ENCODE data around the gene ETV6.
A peak's percentile ranks its signal among the peaks of the same experiment; 100 is the strongest.

Gene ETV6

DNA sequence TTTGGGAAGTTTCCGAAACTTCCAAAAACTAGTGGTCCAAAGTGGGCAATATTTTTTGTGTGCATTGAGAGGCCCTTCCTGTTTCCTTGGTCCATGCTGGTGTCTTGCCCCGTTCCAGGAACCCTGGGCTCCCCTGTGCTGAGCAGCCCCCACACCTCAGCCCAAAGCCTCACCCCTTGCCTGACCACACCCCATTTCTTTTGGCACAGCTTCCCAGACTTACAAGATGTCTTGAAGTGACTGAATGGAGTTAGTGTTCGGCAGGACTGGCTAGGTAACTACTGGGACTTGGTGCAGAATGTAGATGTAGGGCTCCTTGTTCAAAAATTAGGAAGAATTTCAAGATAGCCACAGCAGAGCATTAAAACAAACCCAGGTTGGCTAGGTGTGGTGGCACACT lies 68.6 kb downstream of the ETV6 start:
- no peak for DNase-seq (ENCODE audit: low read depth)

GRCh38 chr12:11718768-11719253 lies 69.3 kb downstream of the ETV6 start:
- DNase-seq (ENCODE audit: low read depth) = peak; percentile 82

GRCh38 chr12:11719678-11720099 lies 70.2 kb downstream of the ETV6 start:
- DNase-seq (ENCODE audit: low read depth) = peak; percentile 97

DNA sequence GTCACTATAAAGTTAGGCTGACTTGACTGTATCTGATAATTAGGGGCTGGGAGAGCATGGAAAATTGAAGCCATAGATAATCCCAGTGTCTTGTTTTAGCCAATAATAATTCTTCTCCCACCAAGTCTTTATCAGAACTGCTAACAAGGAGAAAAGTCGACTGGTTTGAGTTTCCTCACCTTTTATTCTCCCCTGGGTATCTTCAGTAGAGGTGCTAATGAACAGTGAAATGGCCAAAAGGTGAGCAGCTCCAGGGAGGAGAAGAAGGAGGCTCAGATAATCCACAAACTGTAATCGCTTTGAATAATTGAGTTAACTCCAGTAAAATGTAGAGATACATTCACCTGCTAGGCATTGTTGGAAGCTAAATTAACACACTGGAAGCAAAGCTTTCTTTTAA lies 72.6 kb downstream of the ETV6 start:
- no peak for DNase-seq (ENCODE audit: low read depth)

- DNase-seq (ENCODE audit: low read depth) = no peak
Measured at GRCh38 chr12:11722578-11723138, 73.2 kb downstream of the ETV6 start.

DNA sequence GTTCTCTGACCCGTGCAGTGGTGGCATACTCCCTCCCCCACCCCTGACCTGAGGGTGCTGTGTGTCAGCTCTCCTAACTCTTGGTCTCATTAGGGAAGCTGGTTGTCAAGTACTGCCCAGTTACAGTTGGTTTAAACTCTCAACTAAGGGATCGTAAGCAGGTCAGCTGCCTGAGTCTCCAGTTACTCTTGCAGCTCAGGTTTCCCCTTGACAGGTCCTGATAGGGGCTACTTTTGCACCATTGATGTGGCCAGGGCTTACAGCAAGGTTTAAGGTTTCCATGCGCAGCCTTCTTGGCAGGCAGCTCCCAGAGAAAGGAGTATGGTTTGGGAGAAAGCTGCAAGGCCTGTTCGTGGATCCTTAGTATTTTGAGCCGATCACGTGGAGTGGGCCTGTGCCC lies 74.5 kb downstream of the ETV6 start:
- peak; percentile 63 for DNase-seq (ENCODE audit: low read depth)

- DNase-seq (ENCODE audit: low read depth) = peak; percentile 49
Measured at GRCh38 chr12:11724888-11725311, 75.4 kb downstream of the ETV6 start.

GRCh38 chr12:11725686-11726085 lies 76.2 kb downstream of the ETV6 start:
- peak; percentile 45 for DNase-seq (ENCODE audit: low read depth)

- no peak for DNase-seq (ENCODE audit: low read depth)
Measured at GRCh38 chr12:11726659-11727058, 77.2 kb downstream of the ETV6 start.

- DNase-seq (ENCODE audit: low read depth) = no peak
Measured at GRCh38 chr12:11727133-11727664, 77.7 kb downstream of the ETV6 start.

DNA sequence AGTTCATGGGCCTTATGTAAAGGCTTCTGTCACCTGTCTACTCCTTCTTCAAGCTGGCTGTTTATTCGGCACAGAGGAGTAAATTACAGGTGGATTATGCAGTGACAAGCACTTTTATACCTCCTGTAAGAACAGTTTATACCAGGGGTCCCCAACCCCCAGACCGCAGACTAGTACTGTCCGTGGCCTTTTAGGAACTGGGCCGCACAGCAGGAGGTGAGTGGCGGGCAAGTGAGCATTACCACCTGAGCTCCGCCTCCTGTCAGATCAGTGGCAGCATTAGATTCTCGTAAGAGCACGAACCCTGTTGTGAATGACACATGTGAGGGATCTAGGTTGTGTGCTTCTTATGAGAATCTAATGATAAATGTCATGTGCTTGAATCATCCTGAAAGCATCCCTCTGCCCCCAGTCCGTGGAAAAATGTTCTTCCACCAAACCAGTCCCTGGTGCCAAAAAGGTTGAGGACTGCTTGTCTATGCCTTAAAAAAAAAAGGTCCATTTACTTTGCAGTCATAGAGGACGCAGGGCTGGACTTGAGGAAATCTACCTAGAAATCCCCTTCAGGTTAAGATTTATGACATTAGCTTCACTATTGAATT lies 78.8 kb downstream of the ETV6 start:
- DNase-seq (ENCODE audit: low read depth) = peak; percentile 26

- no peak for DNase-seq (ENCODE audit: low read depth)
Measured at GRCh38 chr12:11729008-11729407, 79.5 kb downstream of the ETV6 start.

DNA sequence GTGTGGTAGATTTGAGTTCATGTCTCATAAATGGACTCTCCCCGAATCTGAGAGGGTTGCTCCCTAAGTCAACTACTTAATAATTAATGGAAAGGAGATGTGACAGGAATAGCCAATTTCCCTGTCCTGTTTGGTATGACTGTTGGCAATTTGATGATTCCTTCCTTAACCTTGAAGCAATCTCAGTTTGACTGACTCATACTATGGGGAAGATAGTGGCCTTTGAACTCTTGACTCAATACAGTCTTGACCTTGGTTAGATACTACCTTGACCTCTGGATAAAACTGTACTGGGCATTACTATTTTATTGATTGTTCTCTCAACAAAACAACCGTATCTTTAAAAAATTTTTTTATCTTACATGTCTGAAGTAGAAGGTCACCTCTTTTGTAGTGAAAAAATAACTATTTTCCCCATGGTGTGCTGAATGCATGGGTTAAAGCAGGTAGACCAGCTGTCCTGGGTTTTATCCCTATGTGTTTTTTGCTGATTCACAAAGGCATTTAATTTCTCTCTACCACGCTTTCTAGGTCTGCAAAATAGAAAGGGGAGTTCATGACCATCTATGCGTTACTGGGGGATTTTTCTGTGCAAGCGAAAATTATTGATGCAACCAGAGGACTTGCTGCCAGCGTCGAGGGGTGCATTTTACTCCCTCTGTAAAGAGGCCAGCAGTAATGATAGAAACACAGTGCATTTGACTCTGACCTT lies 80.1 kb downstream of the ETV6 start:
- no peak for DNase-seq (ENCODE audit: low read depth)

- no peak for DNase-seq (ENCODE audit: low read depth)
Measured at GRCh38 chr12:11730299-11731041, 81.0 kb downstream of the ETV6 start.

DNA sequence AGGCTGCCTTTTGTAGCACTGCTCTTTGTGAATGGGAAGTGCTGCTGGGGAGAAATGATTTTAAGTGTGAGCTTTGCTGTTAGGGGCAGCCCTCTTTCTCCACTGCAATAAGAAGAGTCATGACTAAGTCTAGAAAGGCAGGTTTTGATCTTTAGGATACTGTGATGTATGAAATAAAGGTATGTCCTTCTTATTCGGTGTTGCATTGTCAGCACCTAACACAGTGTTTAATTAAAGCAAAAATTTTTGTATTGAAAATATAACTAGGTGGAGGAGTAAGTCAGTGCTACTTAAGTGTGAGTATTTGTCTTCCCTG lies 81.5 kb downstream of the ETV6 start:
- DNase-seq (ENCODE audit: low read depth) = no peak

GRCh38 chr12:11731455-11731854 lies 82.0 kb downstream of the ETV6 start:
- peak; percentile 88 for DNase-seq (ENCODE audit: low read depth)

DNA sequence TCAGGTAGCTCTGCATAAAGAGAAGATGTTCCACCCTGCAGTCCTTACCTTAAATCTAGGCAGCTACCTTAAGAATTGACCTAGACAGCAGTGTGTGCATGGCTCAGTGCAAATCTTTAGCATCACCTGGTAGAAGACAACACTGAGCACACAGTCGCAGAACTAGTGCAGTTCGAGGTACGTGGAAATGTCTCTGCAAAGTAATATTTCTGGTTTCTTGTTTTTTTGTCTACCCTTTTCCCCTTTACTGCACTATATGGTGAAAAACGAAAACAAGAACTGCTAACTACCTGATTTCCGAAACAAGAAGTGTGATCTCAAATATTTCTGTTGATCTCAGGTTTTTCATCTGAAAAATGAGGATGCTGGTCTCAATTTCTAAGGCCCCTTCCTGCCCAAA lies 82.5 kb downstream of the ETV6 start:
- DNase-seq (ENCODE audit: low read depth) = no peak

DNA sequence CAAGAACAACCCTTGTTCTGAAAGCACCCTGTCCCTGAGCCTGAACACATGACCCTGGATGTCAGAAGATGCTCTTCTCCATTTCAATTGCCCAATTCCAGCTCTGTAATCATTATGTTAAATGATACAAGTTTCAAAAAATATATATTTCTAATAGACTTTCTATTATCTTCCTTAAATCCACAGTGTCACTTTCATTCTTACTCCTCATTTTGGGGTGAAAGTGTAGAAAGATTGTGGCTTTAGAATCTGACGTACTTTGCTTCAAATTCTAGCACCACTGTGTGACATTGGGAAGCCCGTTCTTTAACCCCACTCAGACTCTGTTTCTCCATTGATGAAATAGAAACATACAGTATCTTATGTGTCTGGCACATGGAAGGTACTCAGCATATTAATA lies 83.2 kb downstream of the ETV6 start:
- DNase-seq (ENCODE audit: low read depth) = no peak

GRCh38 chr12:11734580-11735180 lies 85.2 kb downstream of the ETV6 start:
- no peak for DNase-seq (ENCODE audit: low read depth)

DNA sequence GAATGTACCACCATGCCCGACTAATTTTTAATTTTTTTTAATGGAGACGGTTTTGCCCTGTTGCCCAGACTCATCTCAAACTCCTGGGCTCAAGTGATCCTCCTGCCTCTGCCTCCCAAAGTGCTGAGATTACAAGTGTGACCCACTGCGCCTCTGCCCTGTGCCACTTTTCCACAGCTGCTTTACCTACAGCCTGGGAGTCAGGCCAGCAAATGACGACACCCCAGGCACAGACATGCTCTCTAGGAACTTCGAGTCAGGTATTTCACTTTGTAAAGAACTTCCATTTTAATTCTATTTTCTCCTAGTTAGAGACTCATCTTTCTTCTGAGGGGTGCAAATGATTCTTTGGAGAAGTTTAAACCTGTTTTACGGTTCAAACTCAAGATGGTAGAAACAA lies 89.0 kb downstream of the ETV6 start:
- no peak for DNase-seq (ENCODE audit: low read depth)

DNA sequence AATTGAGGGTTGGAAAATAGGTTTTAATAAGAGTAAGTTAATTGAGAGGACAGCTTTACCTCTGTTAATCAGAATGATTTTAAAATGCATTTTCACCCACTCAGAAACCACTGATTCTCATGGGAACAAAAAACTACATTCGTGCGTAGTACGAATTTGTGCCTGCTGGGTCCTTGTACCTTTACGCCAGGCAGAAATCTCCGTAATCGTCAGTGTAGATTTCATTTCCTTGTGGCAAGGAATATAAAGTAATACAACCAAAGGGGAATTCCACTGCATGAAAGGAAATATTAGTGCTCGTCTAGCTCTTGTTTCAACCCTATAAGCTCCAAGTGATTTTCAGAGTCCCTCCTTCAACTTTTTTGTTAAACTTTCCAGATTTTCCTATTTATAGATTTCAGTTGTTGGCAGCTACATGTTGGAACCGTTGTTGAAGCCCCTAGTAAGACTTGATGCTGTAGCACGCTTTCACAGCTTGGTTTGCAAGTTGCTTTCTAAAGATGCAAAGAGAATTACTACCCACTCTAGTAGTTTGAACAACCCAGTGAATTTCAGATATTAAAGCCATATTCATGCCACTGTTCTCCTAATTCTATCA lies 90.6 kb downstream of the ETV6 start:
- DNase-seq (ENCODE audit: low read depth) = peak; percentile 35

Data from iris pigment epithelial cell (primary cell).